Measurements from ENCODE around the gene HPSE2.

Gene HPSE2

GRCh38 chr10:99115703-99116102 is 119.9 kb downstream of the HPSE2 start:
- DNase-seq (ENCODE audit: insufficient read length, low spot score) (no peak), FAIRE-seq (no peak)
- TF ChIP-seq POLR2AphosphoS5 (IDR thresholded peaks at IDR 0.05; ENCODE audit: low read depth, low read length): no peak
- TF ChIP-seq POLR2A (IDR thresholded peaks at IDR 0.05; ENCODE audit: low read depth, low read length): no peak
- no peak for TF ChIP-seq PAX5 (IDR thresholded peaks at IDR 0.05; ENCODE audit: insufficient read depth, low read length, severe bottlenecking)

GRCh38 chr10:99085358-99085757 is 150.3 kb downstream of the HPSE2 start:
- no peak for TF ChIP-seq TAF1 (IDR thresholded peaks at IDR 0.05; ENCODE audit: low read depth, low read length)
- no peak for TF ChIP-seq POLR2AphosphoS5 (IDR thresholded peaks at IDR 0.05; ENCODE audit: low read depth, low read length)
- TF ChIP-seq PAX5 (IDR thresholded peaks at IDR 0.05; ENCODE audit: insufficient read depth, low read length, severe bottlenecking): no peak
- TF ChIP-seq POLR2A (IDR thresholded peaks at IDR 0.05; ENCODE audit: low read depth, low read length): no peak
- TF ChIP-seq POU2F2 (IDR thresholded peaks at IDR 0.05; ENCODE audit: low read depth, low read length): no peak
- TF ChIP-seq SPI1 (IDR thresholded peaks at IDR 0.05; ENCODE audit: low read depth, low read length): no peak
- FAIRE-seq (no peak), DNase-seq (ENCODE audit: insufficient read length, low spot score) (no peak)

- FAIRE-seq (no peak), DNase-seq (ENCODE audit: insufficient read length, low spot score) (no peak)
- TF ChIP-seq SPI1 (IDR thresholded peaks at IDR 0.05; ENCODE audit: low read depth, low read length): no peak
- TF ChIP-seq TAF1 (IDR thresholded peaks at IDR 0.05; ENCODE audit: low read depth, low read length): no peak
- no peak for TF ChIP-seq POLR2AphosphoS5 (IDR thresholded peaks at IDR 0.05; ENCODE audit: low read depth, low read length)
These were observed 151.5 kb downstream of the HPSE2 start for GRCh38 chr10:99084161-99084560.

GRCh38 chr10:99080275-99080945 is 155.2 kb downstream of the HPSE2 start:
- TF ChIP-seq POU2F2 (IDR thresholded peaks at IDR 0.05; ENCODE audit: low read depth, low read length): no peak
- no peak for TF ChIP-seq TAF1 (IDR thresholded peaks at IDR 0.05; ENCODE audit: low read depth, low read length)
- no peak for TF ChIP-seq SPI1 (IDR thresholded peaks at IDR 0.05; ENCODE audit: low read depth, low read length)
- no peak for TF ChIP-seq PAX5 (IDR thresholded peaks at IDR 0.05; ENCODE audit: insufficient read depth, low read length, severe bottlenecking)
- no peak for TF ChIP-seq POLR2A (IDR thresholded peaks at IDR 0.05; ENCODE audit: low read depth, low read length)
- no peak for TF ChIP-seq POLR2AphosphoS5 (IDR thresholded peaks at IDR 0.05; ENCODE audit: low read depth, low read length)

GRCh38 chr10:99062591-99062990 is 173.1 kb downstream of the HPSE2 start:
- no peak for DNase-seq (ENCODE audit: insufficient read length, low spot score)
- no peak for FAIRE-seq
- no peak for TF ChIP-seq POLR2AphosphoS5 (IDR thresholded peaks at IDR 0.05; ENCODE audit: low read depth, low read length)
- TF ChIP-seq POU2F2 (IDR thresholded peaks at IDR 0.05; ENCODE audit: low read depth, low read length): no peak
- no peak for TF ChIP-seq PAX5 (IDR thresholded peaks at IDR 0.05; ENCODE audit: insufficient read depth, low read length, severe bottlenecking)
- TF ChIP-seq SPI1 (IDR thresholded peaks at IDR 0.05; ENCODE audit: low read depth, low read length): no peak
- no peak for TF ChIP-seq POLR2A (IDR thresholded peaks at IDR 0.05; ENCODE audit: low read depth, low read length)
- TF ChIP-seq TAF1 (IDR thresholded peaks at IDR 0.05; ENCODE audit: low read depth, low read length): no peak

More at GRCh38 chr10:99080275-99080945, 155.2 kb downstream of the HPSE2 start:
- DNase-seq (ENCODE audit: insufficient read length, low spot score): no peak
- FAIRE-seq: no peak

GRCh38 chr10:99058762-99059161 is 176.9 kb downstream of the HPSE2 start:
- TF ChIP-seq POLR2A (IDR thresholded peaks at IDR 0.05; ENCODE audit: low read depth, low read length): no peak
- TF ChIP-seq POU2F2 (IDR thresholded peaks at IDR 0.05; ENCODE audit: low read depth, low read length): no peak
- TF ChIP-seq TAF1 (IDR thresholded peaks at IDR 0.05; ENCODE audit: low read depth, low read length): no peak
- no peak for TF ChIP-seq POLR2AphosphoS5 (IDR thresholded peaks at IDR 0.05; ENCODE audit: low read depth, low read length)
- no peak for TF ChIP-seq PAX5 (IDR thresholded peaks at IDR 0.05; ENCODE audit: insufficient read depth, low read length, severe bottlenecking)
- no peak for TF ChIP-seq SPI1 (IDR thresholded peaks at IDR 0.05; ENCODE audit: low read depth, low read length)
- DNase-seq (ENCODE audit: insufficient read length, low spot score) (no peak), FAIRE-seq (no peak)

- FAIRE-seq (no peak), DNase-seq (ENCODE audit: insufficient read length, low spot score) (no peak)
- no peak for TF ChIP-seq POU2F2 (IDR thresholded peaks at IDR 0.05; ENCODE audit: low read depth, low read length)
- TF ChIP-seq POLR2A (IDR thresholded peaks at IDR 0.05; ENCODE audit: low read depth, low read length): no peak
- no peak for TF ChIP-seq TAF1 (IDR thresholded peaks at IDR 0.05; ENCODE audit: low read depth, low read length)
These were observed 177.5 kb downstream of the HPSE2 start for GRCh38 chr10:99057936-99058690.

GRCh38 chr10:99045671-99046070 is 190.0 kb downstream of the HPSE2 start:
- TF ChIP-seq POU2F2 (IDR thresholded peaks at IDR 0.05; ENCODE audit: low read depth, low read length): no peak
- no peak for TF ChIP-seq POLR2A (IDR thresholded peaks at IDR 0.05; ENCODE audit: low read depth, low read length)
- no peak for TF ChIP-seq POLR2AphosphoS5 (IDR thresholded peaks at IDR 0.05; ENCODE audit: low read depth, low read length)
- no peak for TF ChIP-seq SPI1 (IDR thresholded peaks at IDR 0.05; ENCODE audit: low read depth, low read length)
- TF ChIP-seq TAF1 (IDR thresholded peaks at IDR 0.05; ENCODE audit: low read depth, low read length): no peak
- no peak for TF ChIP-seq PAX5 (IDR thresholded peaks at IDR 0.05; ENCODE audit: insufficient read depth, low read length, severe bottlenecking)
- DNase-seq (ENCODE audit: insufficient read length, low spot score): no peak
- FAIRE-seq: no peak

- FAIRE-seq (no peak), DNase-seq (ENCODE audit: insufficient read length, low spot score) (no peak)
- no peak for TF ChIP-seq POLR2A (IDR thresholded peaks at IDR 0.05; ENCODE audit: low read depth, low read length)
- TF ChIP-seq POU2F2 (IDR thresholded peaks at IDR 0.05; ENCODE audit: low read depth, low read length): no peak
- TF ChIP-seq POLR2AphosphoS5 (IDR thresholded peaks at IDR 0.05; ENCODE audit: low read depth, low read length): no peak
These were observed 193.4 kb downstream of the HPSE2 start for GRCh38 chr10:99042051-99042771.

Data from GM12891 (cell line).